ENCODE data around the gene APOA4. TPM values are rescaled to one million over a fixed set of nuclear protein-coding genes. Genes with fewer than 3 reads are reported as not detected.
"Not testable (repeated sequence)": the region's sequence is repeated elsewhere in the genome, so short reads cannot be mapped to it uniquely, and the experiment has no call there.

Gene APOA4
- total RNA-seq, 6 experiments from 2014 or later = not detected

DNA sequence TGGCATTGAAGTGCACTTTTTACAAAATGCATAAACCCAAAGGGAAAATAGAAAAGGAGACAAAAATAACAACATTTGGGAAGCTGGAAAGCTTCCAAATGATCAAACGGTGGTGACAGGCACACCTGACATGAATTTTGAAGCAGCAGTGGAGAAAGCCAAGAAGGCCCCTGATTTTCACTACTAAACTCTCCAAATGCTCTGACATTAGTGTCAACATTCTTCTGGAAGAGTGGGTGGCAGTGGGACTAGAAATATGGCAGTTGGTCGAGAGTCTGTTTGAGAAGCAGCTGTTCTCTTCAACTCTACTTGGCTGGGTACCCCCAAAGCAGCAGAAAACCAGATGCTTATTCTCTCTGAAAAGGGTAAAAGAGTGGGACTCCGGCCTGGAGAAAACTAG is 19.1 kb downstream of the APOA4 start:
- no peak overlapping the region for H3K27ac Mint-ChIP-seq
- peaks cover 2% of the 10 kb centered on the region for H3K36me3 Mint-ChIP-seq (ENCODE audit: low read depth)
- DNase-seq = no peak
- H3K4me1 Mint-ChIP-seq (ENCODE audit: low read depth) = peaks cover 21% of the 10 kb centered on the region
- H3K27me3 Mint-ChIP-seq (ENCODE audit: insufficient read depth) = no peaks in the 10 kb centered on the region; the same call in 1 of the 2 replicates
- H3K9me3 Mint-ChIP-seq = no peaks in the 10 kb centered on the region
- H3K4me3 Mint-ChIP-seq = no peak overlapping the region
- TF ChIP-seq, protein P1, sequence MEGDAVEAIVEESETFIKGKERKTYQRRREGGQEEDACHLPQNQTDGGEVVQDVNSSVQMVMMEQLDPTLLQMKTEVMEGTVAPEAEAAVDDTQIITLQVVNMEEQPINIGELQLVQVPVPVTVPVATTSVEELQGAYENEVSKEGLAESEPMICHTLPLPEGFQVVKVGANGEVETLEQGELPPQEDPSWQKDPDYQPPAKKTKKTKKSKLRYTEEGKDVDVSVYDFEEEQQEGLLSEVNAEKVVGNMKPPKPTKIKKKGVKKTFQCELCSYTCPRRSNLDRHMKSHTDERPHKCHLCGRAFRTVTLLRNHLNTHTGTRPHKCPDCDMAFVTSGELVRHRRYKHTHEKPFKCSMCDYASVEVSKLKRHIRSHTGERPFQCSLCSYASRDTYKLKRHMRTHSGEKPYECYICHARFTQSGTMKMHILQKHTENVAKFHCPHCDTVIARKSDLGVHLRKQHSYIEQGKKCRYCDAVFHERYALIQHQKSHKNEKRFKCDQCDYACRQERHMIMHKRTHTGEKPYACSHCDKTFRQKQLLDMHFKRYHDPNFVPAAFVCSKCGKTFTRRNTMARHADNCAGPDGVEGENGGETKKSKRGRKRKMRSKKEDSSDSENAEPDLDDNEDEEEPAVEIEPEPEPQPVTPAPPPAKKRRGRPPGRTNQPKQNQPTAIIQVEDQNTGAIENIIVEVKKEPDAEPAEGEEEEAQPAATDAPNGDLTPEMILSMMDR (IDR thresholded peaks at IDR 0.05) = no peak

- not testable (repeated sequence) for H3K4me1 Mint-ChIP-seq (ENCODE audit: low read depth); H3K36me3 Mint-ChIP-seq (ENCODE audit: low read depth); H3K9me3 Mint-ChIP-seq; H3K4me3 Mint-ChIP-seq; DNase-seq; H3K27me3 Mint-ChIP-seq (ENCODE audit: insufficient read depth); H3K27ac Mint-ChIP-seq
Observed at GRCh38 chr11:116801662-116802061, 21.4 kb downstream of the APOA4 start.

DNA sequence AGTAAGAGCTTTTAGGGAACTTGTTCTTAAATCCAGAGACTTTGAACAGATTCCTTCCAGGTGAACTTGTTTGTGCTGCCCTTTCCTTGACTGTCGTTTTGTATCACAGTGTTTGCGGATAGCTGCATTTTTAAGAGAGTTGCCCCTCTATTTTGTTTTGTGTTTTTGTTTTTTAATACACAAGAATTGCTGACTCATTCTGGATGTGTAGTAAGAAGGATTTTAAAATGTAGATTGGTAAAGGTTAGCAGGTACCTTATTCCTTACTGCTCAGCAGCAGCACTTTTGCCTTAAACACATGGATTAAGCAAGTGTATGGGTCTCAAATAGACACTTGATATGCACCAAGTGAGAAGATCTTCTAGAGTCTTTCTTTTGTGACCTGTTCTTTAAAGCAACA is 22.5 kb downstream of the APOA4 start:
- Mint-ChIP-seq H3K27ac (no peak overlapping the region), H3K36me3 (ENCODE audit: low read depth) (no peaks in the 10 kb centered on the region), H3K27me3 (ENCODE audit: insufficient read depth) (no peaks in the 10 kb centered on the region; the same call in none of the 2 replicates), H3K4me3 (no peak overlapping the region), H3K9me3 (no peaks in the 10 kb centered on the region), H3K4me1 (ENCODE audit: low read depth) (no peaks in the 10 kb centered on the region)
- TF ChIP-seq, protein P1 (IDR thresholded peaks at IDR 0.05) = no peak
- no peak for DNase-seq

DNA sequence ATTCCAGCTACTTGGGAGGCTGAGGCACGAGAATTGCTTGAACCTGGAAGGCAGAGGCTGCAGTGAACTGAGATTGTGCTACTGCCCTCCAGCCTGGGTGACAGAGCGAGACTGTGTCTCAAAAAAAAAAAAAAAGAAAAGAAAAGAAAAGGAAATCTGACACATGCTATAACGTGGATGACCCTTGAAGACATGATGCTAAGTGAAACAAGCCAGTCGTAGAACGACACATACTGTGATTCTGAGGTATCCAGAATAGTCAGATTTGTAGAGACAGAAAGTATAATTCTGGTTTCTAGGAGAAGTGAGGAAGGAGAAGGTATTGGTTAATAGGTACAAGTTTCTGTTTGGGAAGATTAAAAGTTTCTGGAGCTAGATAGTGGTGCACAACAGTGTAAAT is 24.7 kb downstream of the APOA4 start:
- peaks cover 10% of the 10 kb centered on the region for H3K4me1 Mint-ChIP-seq (ENCODE audit: low read depth)
- H3K36me3 Mint-ChIP-seq (ENCODE audit: low read depth) = no peaks in the 10 kb centered on the region
- H3K4me3 Mint-ChIP-seq = no peak overlapping the region
- no peaks in the 10 kb centered on the region for H3K9me3 Mint-ChIP-seq
- H3K27ac Mint-ChIP-seq = no peak overlapping the region
- TF ChIP-seq, protein P1 (IDR thresholded peaks at IDR 0.05) = no peak
- no peaks in the 10 kb centered on the region; the same call in none of the 2 replicates for H3K27me3 Mint-ChIP-seq (ENCODE audit: insufficient read depth)
- no peak for DNase-seq

GRCh38 chr11:116797816-116798215 is 25.3 kb downstream of the APOA4 start:
- H3K4me1 Mint-ChIP-seq (ENCODE audit: low read depth) = peaks cover 16% of the 10 kb centered on the region
- TF ChIP-seq, protein P1 (IDR thresholded peaks at IDR 0.05) = no peak
- H3K9me3 Mint-ChIP-seq = no peaks in the 10 kb centered on the region
- no peaks in the 10 kb centered on the region; the same call in none of the 2 replicates for H3K27me3 Mint-ChIP-seq (ENCODE audit: insufficient read depth)
- no peak overlapping the region for H3K27ac Mint-ChIP-seq
- H3K36me3 Mint-ChIP-seq (ENCODE audit: low read depth) = no peaks in the 10 kb centered on the region
- no peak overlapping the region for H3K4me3 Mint-ChIP-seq
- no peak for DNase-seq

- H3K36me3 Mint-ChIP-seq (ENCODE audit: low read depth) = no peaks in the 10 kb centered on the region
- no peak overlapping the region for H3K4me3 Mint-ChIP-seq
- no peak overlapping the region for H3K27ac Mint-ChIP-seq
- TF ChIP-seq, protein P1 (IDR thresholded peaks at IDR 0.05) = no peak
- no peaks in the 10 kb centered on the region for H3K9me3 Mint-ChIP-seq
- no peak for DNase-seq
- peaks cover 21% of the 10 kb centered on the region for H3K4me1 Mint-ChIP-seq (ENCODE audit: low read depth)
- no peaks in the 10 kb centered on the region; the same call in none of the 2 replicates for H3K27me3 Mint-ChIP-seq (ENCODE audit: insufficient read depth)
Observed at GRCh38 chr11:116796548-116796947, 26.6 kb downstream of the APOA4 start.
